Fibroblast of skin of left biceps (primary cell): Measurements from ENCODE around the gene CFAP92.

Experiments used
- DNase-seq, 2 experiments: peaks; one replicate each; pipeline ENCODE4 v3.0.0-alpha.2; 2013; ENCODE audit warnings: low read depth in 2 of 2

Gene CFAP92

GRCh38 chr3:128993461-128994172, at the start of gene CFAP92:
Gene CFAP92 (minus strand): TSS chr3:128994076. CDS start chr3:128993304, 772 bp downstream.
- peak; percentile 5 to 12 for DNase-seq

- no peak for DNase-seq
Measured at GRCh38 chr3:129040579-129041300, 46.9 kb upstream of the CFAP92 start.

GRCh38 chr3:129040039-129040336, 46.1 kb upstream of the CFAP92 start:
- DNase-seq: no peak

GRCh38 chr3:129039271-129040038, 45.6 kb upstream of the CFAP92 start:
- no peak for DNase-seq

GRCh38 chr3:129038121-129038855, 44.4 kb upstream of the CFAP92 start:
- no peak for DNase-seq

GRCh38 chr3:129037093-129037419, 43.2 kb upstream of the CFAP92 start:
- no peak for DNase-seq

GRCh38 chr3:129036222-129037092, 42.6 kb upstream of the CFAP92 start:
- no peak for DNase-seq

GRCh38 chr3:129035360-129036221, 41.7 kb upstream of the CFAP92 start:
- DNase-seq: no peak

GRCh38 chr3:129034642-129035041, 40.8 kb upstream of the CFAP92 start:
- no peak for DNase-seq

- no peak for DNase-seq
Measured at GRCh38 chr3:129033633-129034321, 39.9 kb upstream of the CFAP92 start.

GRCh38 chr3:129033151-129033550, 39.3 kb upstream of the CFAP92 start:
- no peak for DNase-seq

- no peak for DNase-seq
Measured at GRCh38 chr3:129032716-129033115, 38.8 kb upstream of the CFAP92 start.

GRCh38 chr3:129031476-129032215, 37.8 kb upstream of the CFAP92 start:
- DNase-seq: no peak

- DNase-seq: no peak
Measured at GRCh38 chr3:129030611-129031010, 36.7 kb upstream of the CFAP92 start.

GRCh38 chr3:129028866-129029265, 35.0 kb upstream of the CFAP92 start:
- no peak for DNase-seq

GRCh38 chr3:129027544-129027880, 33.6 kb upstream of the CFAP92 start:
- no peak for DNase-seq

GRCh38 chr3:129026728-129027543, 33.1 kb upstream of the CFAP92 start:
- peak; percentile 21 to 25 for DNase-seq
